ENCODE results near the gene PPARG. TPM values are rescaled to one million over a fixed set of nuclear protein-coding genes. Genes with fewer than 3 reads are reported as not detected.

Gene PPARG
- total and polyA plus RNA-seq, 2 of the 8 experiments (the other 6 are each of a cell fraction or from before 2014, with no cell fraction given), result 0.06 TPM; not detected in 1

GRCh38 chr3:12285003-12285555 is 3.8 kb upstream of the PPARG start:
- Histone ChIP-seq H2BK20ac (ENCODE audit: low read length) (no peak overlapping the region), H3K9me3 (ENCODE audit: insufficient read depth in 2 of 2, low read depth in 1 of 2, low read length in 1 of 2) (no peaks in the 10 kb centered on the region), H3K36me3 (ENCODE audit: control insufficient read depth in 2 of 4, insufficient read depth in 4 of 4, low read length in 3 of 4) (no peaks in the 10 kb centered on the region), H3K27ac (ENCODE audit: low read depth, low read length) (no peak overlapping the region), H2BK12ac (ENCODE audit: low read depth, low read length) (no peak overlapping the region), H3K4me2 (ENCODE audit: insufficient read depth in 1 of 2, low read depth in 2 of 2, low read length in 2 of 2) (no peak overlapping the region), H3K18ac (ENCODE audit: extremely low read depth, low read length) (no peak overlapping the region), H2BK120ac (replicated peaks; ENCODE audit: low read depth, low read length) (no peak overlapping the region), H3K4me3 (ENCODE audit: extremely low read depth in 1 of 4, insufficient read depth in 2 of 4, low read depth in 3 of 4, low read length in 4 of 4) (no peak overlapping the region), H3K14ac (ENCODE audit: insufficient read length) (no peak overlapping the region), H3K79me2 (ENCODE audit: control insufficient read depth in 1 of 2, insufficient read depth in 2 of 2, low read length in 2 of 2) (no peaks in the 10 kb centered on the region), H2AK5ac (ENCODE audit: low read depth, low read length) (no peak overlapping the region), H3K23me2 (ENCODE audit: low read depth, low read length) (peaks cover 9% of the 10 kb centered on the region; the same call in 1 of the 2 replicates), H3K56ac (replicated peaks; ENCODE audit: insufficient read length, low read depth, low read length) (no peak overlapping the region), H2BK5ac (ENCODE audit: low read depth, low read length) (no peak overlapping the region), H3K4me1 (replicated peaks in 1 of 4; ENCODE audit: control insufficient read depth in 3 of 4, insufficient read depth in 4 of 4, low read length in 3 of 4) (peaks cover 0 to 2% (median 0%) of the 10 kb centered on the region in 4 experiments; a peak in 1 of 7 replicates), H2BK15ac (ENCODE audit: low read length) (no peak overlapping the region), H3K27me3 (replicated peaks in 1 of 4; ENCODE audit: control insufficient read depth in 3 of 4, extremely low read depth in 1 of 4, insufficient read depth in 3 of 4, low read length in 3 of 4) (peaks cover 17 to 48% (median 33%) of the 10 kb centered on the region in 4 experiments), H3K23ac (ENCODE audit: insufficient read length) (no peak overlapping the region), H3K9ac (replicated peaks in 1 of 4; ENCODE audit: extremely low read depth in 1 of 4, low read depth in 3 of 4, low read length in 3 of 4) (no peak overlapping the region), H4K5ac (ENCODE audit: insufficient read length, low read depth, low read length) (no peak overlapping the region), H4K20me1 (replicated peaks in 1 of 2; ENCODE audit: control insufficient read depth in 1 of 2, insufficient read depth in 2 of 2, low read length in 2 of 2) (peaks cover 0 to 4% of the 10 kb centered on the region in 2 experiments), H2AFZ (ENCODE audit: low read length) (no peak overlapping the region), H4K8ac (ENCODE audit: extremely low read depth, insufficient read depth, low read length) (no peak overlapping the region), H3K4ac (replicated peaks; ENCODE audit: insufficient read length, low read depth, low read length) (no peak overlapping the region), H3K79me1 (ENCODE audit: low read depth, low read length) (no peaks in the 10 kb centered on the region), H4K91ac (replicated peaks; ENCODE audit: insufficient read length, low read length) (no peak overlapping the region)
- FAIRE-seq (no peak), DNase-seq (ENCODE audit: low read depth in 1 of 2, low spot score in 2 of 2) (no peak)
- no peak for TF ChIP-seq KDM5A (IDR thresholded peaks at IDR 0.05; ENCODE audit: low read length)
- CTCF ChIA-PET (ENCODE audit: partially characterized antibody), result interaction anchor here (1.3 to 1.7 kb wide), 2 partner anchors 195 to 198 kb away, joined by 3 to 4 read pairs; no protein-coding TSS in a partner anchor
- POLR2A ChIA-PET (ENCODE audit: partially characterized antibody), result no interaction called here
- WGBS, 2 experiments (ENCODE audit: extremely low coverage in 1 of 2, insufficient coverage in 1 of 2, insufficient read length in 1 of 2, insufficient replicate concordance in 2 of 2, low coverage in 1 of 2, low lambda C conversion rate in 2 of 2, missing lambda C conversion rate in 1 of 2), result 89% methylated on average over 5 of the region's 5 CpGs; no CpG with 5 or more reads in 1 of the 2 experiments
